Measurements from ENCODE around the gene DOCK6. TPM values are rescaled to one million over a fixed set of nuclear protein-coding genes. Genes with fewer than 3 reads are reported as not detected.

Gene DOCK6
- total RNA-seq, 1 experiment from 2014 or later, result 57.9 TPM

- Histone ChIP-seq H2BK20ac (ENCODE audit: low read depth, low read length, poor library complexity, severe bottlenecking) (no peak overlapping the region), H2AFZ (ENCODE audit: low read length) (no peak overlapping the region), H2BK12ac (ENCODE audit: insufficient read length, low read depth, low read length) (no peak overlapping the region), H3K56ac (ENCODE audit: insufficient read length, low read depth, low read length) (no peak overlapping the region), H3K9me3 (ENCODE audit: control insufficient read depth, low read depth, low read length) (no peaks in the 10 kb centered on the region), H3T11ph (ENCODE audit: low read length) (no peak overlapping the region), H3K18ac (ENCODE audit: insufficient read length, low read depth, low read length) (no peak overlapping the region), H3K23ac (ENCODE audit: insufficient read length, low read depth, low read length) (no peak overlapping the region), H4K5ac (ENCODE audit: insufficient read length, low read depth, low read length) (no peak overlapping the region), H3K23me2 (ENCODE audit: insufficient read length, low read depth, low read length, poor library complexity, severe bottlenecking) (no peaks in the 10 kb centered on the region), H3K27ac (ENCODE audit: insufficient read length, low read depth, low read length) (no peak overlapping the region), H3K4me2 (ENCODE audit: insufficient read depth, insufficient read length, low read length) (no peak overlapping the region), H3K27me3 (ENCODE audit: insufficient read depth, low read length) (no peaks in the 10 kb centered on the region), H2BK120ac (ENCODE audit: low read depth, low read length, poor library complexity, severe bottlenecking) (no peak overlapping the region), H2AK5ac (ENCODE audit: insufficient read length, low read length) (no peak overlapping the region), H2BK5ac (ENCODE audit: insufficient read length, low read length) (no peak overlapping the region), H3K4me1 (ENCODE audit: insufficient read depth, low read length) (no peaks in the 10 kb centered on the region), H4K91ac (ENCODE audit: insufficient read length, low read depth, low read length) (no peak overlapping the region), H3K4ac (ENCODE audit: low read depth, low read length) (no peak overlapping the region), H4K20me1 (ENCODE audit: control insufficient read depth, insufficient read depth, insufficient read length) (peaks cover 2% of the 10 kb centered on the region), H3K79me1 (ENCODE audit: insufficient read depth, low read depth, low read length, poor library complexity, severe bottlenecking) (no peaks in the 10 kb centered on the region), H4K8ac (replicated peaks; ENCODE audit: insufficient read length, low read depth, low read length) (no peak overlapping the region), H2BK15ac (ENCODE audit: low read depth, low read length) (no peak overlapping the region), H3K79me2 (ENCODE audit: insufficient read depth, low read length) (no peaks in the 10 kb centered on the region), H3K14ac (ENCODE audit: insufficient read depth, low read length) (no peak overlapping the region), H3K9ac (ENCODE audit: extremely low read depth, insufficient read length, low read length) (no peak overlapping the region)
- TF ChIP-seq CTCF (conservative IDR thresholded peaks at IDR 0.05), result no peak
- Mint-ChIP-seq H3K27ac (no peak overlapping the region), H3K4me3 (no peak overlapping the region), H3K36me3 (ENCODE audit: insufficient read depth in 1 of 3, low read depth in 3 of 3) (peaks cover 13 to 43% (median 40%) of the 10 kb centered on the region in 3 experiments), H3K4me1 (peaks cover 0 to 8% of the 10 kb centered on the region in 2 experiments; a peak in 3 of 4 replicates), H3K9me3 (no peaks in the 10 kb centered on the region), H3K27me3 (ENCODE audit: low read depth) (peaks cover 3% of the 10 kb centered on the region; the same call in 1 of the 2 replicates)
- no peak for DNase-seq
- WGBS (ENCODE audit: extremely low coverage, insufficient read length, low lambda C conversion rate), result no CpG with 5 or more reads among the region's 5 CpGs
Measured at GRCh38 chr19:11244846-11245589, 17.3 kb downstream of the DOCK6 start.

Data from H9 (cell line).